Fibroblast of skin of right biceps (primary cell): ENCODE data around the gene SMAD1.
"Not testable (repeated sequence)": the region's sequence is repeated elsewhere in the genome, so short reads cannot be mapped to it uniquely, and the experiment has no call there.

Experiments
- DNase-seq: peaks from one replicate; pipeline ENCODE4 v3.0.0-alpha.2; 2013

The SMAD1 gene

DNA sequence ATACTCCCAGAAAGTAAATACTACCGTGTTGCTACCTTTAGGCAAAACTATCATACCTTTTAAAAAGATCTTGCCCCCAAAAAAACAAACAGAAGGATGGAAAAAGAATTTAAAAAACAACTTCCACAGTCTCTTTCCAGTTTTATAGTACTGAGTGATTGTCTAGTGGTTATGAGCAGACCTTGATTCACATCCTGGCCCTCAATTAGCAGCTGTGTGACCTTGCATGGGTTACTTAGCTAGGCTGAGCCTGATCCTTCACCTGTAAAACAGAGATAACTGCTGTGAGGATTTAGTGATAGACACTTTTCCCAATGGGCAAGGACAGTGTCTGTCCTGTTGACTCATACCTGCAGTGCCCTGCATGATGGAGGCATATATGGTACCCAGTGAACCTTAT is 49.0 kb downstream of the SMAD1 start:
- DNase-seq, result no peak

DNA sequence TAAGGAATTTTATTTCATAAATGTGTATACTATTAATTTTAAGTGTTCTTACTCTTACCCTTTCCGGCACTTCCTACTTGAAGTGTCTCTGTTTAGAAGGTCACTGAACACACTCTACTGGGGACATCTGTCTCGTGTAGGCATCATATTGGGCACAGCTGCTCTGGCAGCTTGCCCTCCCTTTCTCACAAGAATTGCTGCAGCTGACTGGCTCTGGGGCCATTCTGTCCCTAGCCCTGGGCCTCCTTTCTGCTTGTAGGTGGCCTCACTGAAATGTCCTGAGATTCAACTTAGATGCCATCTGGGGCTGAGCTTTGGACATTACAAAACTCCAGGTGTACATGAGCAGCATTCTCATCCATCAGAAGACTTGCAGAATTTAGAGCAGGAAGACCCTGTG is 49.6 kb downstream of the SMAD1 start:
- no peak for DNase-seq

DNA sequence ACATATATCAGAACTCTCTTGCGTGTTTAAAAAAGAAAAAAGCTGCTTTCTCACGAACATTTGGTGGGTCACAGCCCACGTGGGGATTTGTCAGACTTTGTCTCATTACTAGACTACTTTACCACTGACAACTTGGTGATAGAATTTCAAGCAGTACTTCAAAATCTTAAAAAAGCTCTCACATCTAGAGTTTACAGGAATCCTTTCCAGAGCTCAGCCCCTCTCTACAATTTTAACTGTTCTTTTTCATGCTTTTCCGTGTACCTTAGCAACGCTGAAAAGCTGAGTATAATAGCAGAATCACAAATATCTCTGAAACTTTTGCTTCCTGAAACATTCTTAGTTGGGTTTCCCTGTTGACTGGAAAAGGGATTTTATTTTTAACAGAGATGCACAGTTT is 50.2 kb downstream of the SMAD1 start:
- no peak for DNase-seq

DNA sequence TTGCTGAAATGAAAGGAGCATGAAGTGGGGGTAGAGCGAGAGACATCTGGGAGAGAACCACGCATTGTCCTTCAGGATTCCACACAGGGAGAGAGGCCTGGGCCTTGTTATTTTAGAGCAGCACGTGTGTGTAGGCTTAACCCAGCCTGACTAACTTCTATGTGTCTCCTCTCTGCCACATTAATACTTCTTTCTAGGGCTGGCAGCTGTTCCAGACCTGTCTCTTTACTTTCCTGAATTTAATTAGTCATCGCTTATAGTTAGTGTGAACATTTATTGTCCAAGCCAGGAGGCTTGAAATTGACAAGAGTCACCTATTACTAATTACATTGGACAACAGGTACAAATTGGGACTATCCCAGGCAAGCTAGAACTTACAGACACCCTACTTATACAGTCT is 51.3 kb downstream of the SMAD1 start:
- DNase-seq, result peak; percentile 32

DNA sequence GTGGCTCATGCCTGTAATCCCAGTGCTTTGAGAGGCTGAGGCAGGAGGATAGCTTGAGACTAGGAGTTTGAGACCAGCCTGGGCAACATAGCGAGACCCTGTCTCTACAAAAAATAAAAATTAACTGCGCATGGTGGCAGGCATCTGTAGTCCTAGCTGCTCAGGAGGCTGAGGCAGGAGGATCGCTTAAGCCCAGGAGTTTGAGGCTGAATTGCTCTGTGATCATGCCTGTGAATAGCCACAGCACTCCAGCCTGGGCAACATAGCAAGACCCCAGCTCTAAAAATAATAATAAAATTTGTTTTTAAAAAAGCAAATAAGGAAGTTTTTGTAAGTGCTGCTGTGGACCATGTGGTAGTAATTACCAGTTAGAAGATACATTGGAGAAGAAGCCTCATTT is 51.8 kb downstream of the SMAD1 start:
- not testable (repeated sequence) for DNase-seq

DNA sequence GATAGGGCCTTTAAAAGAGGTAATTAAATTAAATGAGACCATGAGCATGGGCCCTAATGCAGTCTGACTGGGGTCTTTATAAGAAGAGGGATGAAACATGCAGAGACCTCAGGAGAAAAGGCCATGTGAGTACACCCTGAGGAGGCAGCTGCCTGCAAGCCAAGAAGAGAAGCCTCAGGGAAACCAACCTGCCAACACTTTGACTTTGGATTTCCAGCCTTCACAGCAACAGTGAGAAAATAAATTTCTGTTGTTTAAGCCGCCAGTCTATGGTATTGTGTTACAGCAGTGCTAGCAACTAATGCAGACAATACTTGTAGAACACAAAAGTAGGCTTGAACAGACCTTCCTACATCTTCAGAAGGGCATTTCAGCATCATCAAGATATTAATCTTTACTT is 52.3 kb downstream of the SMAD1 start:
- no peak for DNase-seq

DNA sequence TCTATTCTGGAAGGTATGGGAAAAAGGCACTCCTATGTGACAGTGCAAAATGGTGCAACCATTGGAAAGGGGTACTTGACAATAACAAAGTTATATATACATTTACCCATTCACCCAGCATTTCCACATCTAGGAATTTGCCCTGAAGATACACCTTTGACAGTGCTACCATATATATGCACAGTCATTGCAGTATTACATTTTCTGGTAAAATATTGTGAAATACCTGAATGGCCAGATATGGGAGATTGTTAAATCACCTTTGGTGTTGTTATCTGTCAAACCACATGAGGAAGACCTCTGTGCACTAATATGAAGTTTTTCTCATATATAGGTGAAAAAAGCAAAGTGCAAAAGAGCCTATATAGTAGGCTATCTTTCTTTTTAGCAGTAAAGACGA is 53.5 kb downstream of the SMAD1 start:
- no peak for DNase-seq

DNA sequence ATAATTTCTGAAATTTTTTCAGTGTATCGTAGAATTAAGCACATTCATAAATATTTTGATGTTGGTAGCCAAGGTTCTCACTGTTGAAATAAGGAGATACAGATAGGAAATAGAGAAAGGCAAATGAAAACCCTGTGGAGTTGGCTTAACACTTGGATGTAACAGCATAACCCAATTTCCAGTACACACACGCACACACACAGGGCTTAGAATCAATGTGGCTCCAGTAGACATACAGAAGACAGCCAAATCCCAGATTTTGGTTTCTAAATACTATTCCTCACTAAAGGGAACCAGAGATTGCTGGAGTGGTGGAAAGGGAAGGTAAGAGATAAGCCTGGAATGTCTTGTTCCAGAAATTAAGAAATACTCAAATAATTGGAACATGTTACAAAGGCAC is 54.4 kb downstream of the SMAD1 start:
- no peak for DNase-seq

DNA sequence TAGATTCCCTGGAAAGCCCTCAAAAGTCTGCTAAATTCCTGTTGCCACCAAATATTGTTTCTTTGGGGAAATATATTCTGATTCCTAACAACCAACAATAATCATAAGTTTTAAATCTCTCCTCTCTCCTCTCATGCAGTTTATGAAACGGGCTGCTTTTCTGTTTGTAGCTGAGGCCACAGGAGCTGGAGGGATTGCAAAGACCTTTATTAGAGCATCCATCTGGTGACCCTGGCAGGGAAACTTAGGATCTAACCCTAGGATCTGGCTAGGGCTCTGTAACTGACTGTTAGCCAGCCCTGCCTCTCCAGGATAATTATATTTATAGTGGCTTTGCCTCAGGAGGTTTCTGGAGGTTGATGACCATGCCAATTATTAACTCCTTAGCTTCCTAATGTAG is 56.9 kb downstream of the SMAD1 start:
- DNase-seq, result no peak

DNA sequence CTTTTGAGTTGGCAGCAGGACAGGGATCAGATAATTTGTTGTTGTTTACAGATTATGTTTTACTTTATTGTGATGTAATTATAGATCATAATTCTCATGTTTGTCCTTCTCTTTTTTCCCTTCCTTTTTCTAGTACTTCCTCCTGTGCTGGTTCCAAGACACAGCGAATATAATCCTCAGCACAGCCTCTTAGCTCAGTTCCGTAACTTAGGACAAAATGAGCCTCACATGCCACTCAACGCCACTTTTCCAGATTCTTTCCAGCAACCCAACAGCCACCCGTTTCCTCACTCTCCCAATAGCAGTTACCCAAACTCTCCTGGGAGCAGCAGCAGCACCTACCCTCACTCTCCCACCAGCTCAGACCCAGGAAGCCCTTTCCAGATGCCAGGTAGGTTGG is 58.0 kb downstream of the SMAD1 start:
- no peak for DNase-seq

DNA sequence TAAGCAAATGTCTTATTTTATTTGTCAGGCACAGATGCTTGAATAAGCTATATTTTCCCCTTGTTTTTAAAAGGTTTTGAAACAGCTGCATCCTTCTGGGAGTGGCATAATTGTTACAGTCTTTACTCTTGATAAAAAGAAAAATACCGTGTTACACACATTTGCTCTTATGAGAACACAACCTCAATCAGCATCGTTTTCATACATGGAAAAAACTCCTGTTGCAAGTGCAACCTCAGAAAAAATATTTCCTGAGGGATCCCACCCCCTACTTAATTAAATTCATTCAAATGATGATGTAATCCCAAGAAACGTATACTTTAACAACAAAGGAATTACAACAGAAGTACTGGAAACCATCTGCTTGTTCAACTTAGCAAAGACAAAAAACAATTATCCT is 58.6 kb downstream of the SMAD1 start:
- peak; percentile 49 for DNase-seq

DNA sequence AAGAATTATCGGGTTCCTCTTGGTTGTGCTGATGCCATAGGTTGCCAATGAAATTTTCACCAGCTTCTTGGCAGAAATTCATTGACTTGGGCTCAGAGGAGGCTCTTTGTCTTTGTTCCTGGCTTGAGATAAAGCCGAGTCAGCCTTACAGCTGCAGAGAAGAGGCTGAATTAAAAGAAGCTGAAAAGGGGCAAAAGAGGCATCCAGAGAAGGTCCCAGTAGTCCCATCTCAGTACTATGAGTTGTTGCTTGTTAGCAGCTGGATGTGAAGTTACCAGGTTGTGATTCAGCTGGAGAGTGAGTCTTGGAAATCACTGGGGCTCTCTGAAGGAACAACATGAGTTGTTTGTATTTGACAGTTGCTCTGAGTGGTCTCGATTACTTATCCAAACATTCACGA is 59.7 kb downstream of the SMAD1 start:
- DNase-seq, result no peak

DNA sequence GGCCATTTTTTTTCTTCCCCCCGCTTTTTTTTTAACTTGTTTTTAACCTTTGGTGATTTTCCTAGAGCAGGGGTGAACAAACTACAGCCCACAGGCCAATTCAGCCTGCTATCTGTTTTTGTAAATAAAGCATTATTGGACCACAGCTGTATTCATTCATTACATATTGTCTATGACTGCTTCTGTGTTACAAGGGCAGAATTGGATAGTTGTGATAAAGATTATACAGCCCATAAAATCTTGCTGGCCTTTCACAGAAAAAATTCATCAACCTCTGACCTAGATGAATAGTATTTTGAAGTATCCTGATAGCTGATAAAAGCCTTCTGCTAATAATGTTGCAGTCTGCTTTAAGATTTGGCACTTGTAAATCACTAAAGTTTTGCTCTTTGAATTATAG is 63.4 kb downstream of the SMAD1 start:
- no peak for DNase-seq

DNA sequence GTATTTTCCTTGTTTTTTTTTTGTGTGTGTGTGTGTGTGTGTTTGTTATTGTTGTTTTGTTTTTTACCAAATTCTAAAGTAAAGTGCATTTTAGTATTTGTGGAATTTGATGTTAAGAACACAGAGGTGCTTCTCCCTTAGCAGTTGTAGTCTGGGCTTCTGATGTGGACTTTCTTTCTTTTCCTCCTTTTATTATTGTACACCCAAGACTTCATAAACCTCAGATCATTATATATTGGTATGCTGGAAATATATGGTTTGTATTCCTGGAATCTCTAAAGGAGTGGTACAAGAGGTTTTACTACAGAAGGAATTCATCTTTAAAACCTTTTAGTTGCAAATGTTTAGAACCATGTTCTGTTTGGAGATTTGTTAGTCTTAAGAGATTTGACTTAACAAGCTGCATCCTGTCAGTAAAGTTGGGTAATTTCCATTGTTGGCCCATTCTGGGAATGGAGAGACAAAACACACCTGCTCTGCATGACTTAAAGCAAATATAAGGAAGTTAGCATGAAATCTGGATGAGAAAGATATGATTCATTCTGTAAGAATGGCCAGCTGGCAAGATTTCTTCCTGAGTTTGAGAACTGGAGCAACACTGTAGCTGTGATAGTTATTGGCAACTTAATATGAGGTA is 64.0 kb downstream of the SMAD1 start:
- peak; percentile 84 for DNase-seq

DNA sequence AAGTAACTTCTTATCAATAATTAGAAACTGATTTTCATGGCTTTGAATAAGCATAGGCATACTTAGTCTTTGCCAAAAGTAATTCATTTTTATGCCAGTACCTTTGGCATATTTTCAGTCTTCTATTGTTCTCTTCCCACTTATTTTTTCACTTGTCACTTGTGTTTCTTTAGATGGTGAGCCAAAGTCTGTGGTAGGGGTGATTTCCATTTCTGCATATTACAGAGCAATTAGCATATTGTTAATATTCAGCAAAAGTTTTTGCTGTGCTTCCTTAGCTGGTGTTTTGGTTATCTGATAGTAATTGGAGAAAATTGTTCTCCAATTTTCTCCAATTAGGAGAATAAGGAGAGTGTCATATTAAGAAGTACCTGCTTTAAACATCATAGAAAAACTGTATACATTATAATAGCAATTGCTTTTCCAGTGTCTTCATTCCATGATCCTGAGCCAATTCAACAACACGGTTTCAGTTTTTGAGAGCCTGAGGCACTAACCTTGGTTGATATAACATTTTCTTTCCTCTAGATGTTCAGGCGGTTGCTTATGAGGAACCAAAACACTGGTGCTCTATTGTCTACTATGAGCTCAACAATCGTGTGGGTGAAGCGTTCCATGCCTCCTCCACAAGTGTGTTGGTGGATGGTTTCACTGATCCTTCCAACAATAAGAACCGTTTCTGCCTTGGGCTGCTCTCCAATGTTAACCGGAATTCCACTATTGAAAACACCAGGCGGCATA is 64.7 kb downstream of the SMAD1 start:
- no peak for DNase-seq

DNA sequence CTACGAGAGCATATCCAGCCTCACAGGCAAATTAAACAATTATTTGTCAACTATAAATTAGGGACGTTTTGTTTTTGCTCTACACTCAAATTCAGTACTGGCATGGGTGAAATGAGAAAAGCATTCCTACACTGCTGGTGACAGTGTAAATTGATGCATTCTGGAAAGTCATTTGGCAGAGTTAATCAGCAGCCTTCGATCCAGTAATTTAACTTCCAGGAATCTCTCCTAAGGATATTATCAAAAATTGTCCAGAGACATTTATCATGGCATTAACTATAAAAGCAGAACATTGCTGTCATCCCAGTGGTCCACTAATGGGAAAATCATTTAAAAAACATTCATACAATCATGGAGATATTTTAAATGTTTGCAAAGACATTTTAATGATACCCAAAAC is 70.0 kb downstream of the SMAD1 start:
- no peak for DNase-seq

DNA sequence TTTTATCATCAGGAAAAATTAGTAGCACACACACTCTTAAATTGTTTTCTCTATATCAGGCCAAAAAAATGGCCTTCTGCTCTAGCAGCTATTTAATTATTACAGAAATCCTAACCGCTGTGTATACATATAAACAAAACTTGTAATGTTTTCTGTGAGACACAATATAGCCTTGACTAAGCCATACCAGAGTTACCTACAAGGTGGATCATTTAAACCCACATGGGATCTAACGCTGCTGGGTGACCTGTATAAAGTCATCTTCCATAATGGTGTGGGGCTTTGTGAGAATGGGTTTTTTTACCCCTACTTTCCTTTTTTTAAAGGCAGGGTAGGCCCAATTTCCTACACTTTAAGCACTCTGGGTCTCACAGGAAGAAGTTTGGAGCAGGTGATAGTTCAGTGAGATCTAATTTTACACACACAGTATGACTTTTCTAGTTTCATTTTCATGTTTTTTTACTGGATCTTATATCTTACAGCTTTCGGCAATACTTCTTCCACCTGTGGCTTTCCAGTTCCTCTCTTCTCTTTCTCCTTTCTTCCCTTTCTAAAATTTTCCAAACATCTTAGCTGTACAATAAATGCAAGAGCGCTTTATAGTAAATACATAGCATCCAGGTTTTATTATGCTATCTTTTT is 70.6 kb downstream of the SMAD1 start:
- no peak for DNase-seq

DNA sequence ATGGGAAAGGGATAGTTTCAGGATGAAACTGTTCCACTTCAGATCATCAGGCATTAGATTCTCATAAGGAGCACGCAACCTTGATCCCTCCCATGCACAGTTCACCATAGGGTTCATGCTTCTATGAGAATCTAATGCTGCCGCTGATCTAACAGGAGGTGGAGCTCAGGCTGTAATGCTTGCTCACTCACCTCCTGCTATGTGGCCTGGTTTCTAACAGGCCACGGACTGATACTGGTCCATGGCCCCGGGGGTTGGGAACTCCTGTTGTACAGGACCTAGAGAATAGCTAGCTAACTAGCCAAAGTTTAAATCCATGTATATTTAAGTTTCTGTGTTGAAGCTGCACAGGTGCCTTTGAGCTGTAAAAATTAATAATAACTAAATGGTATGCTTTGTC is 71.7 kb downstream of the SMAD1 start:
- DNase-seq, result no peak

DNA sequence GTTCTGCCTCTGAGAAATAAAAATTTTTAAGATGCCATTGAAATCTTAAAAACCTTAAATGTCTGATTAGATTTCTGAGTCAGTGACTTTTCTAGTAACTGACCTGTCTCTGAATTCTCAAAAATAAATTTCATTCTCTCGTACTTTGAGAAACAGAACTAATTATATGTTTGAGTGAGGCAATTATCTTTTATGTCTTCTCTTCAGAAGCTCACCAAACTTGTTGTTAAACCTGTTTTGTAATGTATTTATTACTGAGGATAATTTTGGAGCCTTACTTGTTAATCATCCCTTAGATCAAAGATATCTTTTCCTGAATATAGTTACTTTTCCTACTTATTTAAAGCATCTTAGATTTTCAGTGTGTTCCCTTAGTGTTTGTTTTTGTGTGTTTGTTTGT is 73.0 kb downstream of the SMAD1 start:
- no peak for DNase-seq

DNA sequence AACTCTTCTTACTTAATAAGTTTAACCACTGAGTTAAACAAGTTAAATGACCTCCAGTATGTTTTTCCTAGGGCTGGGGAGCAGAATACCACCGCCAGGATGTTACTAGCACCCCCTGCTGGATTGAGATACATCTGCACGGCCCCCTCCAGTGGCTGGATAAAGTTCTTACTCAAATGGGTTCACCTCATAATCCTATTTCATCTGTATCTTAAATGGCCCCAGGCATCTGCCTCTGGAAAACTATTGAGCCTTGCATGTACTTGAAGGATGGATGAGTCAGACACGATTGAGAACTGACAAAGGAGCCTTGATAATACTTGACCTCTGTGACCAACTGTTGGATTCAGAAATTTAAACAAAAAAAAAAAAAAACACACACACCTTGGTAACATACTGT is 76.1 kb downstream of the SMAD1 start:
- peak; percentile 66 for DNase-seq

DNA sequence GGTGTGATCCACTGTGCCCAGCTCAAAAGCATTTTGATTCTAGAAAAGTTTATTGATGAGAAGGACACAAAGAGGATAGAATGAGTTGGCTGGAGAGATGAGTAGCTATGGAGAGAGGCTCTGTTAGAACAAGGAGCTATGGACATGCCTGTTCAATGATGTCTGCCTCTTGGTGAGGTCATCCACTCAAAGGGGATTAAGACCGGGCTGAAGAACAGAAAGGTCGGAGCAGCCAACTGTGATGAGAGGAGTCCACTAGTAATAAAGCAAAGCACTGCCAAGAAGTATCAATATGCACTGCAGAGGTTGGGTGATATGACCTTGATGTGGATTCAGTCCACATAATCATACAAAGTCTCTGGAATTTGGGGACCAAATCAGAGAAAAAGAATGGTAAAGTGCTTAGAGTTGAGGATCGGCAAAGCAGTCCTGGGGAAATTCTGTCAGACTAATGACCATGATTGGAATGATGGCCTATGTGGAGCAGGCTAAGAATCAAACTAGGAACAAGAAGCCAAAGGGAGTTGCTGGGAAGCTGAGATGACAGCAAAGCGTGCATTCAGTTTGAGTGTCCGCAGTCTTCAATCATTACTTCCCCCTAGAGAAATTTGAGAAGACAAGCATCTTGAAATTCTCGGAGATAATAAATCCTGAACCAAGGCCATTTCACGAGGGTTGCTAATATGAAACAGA is 81.8 kb downstream of the SMAD1 start:
- no peak for DNase-seq

DNA sequence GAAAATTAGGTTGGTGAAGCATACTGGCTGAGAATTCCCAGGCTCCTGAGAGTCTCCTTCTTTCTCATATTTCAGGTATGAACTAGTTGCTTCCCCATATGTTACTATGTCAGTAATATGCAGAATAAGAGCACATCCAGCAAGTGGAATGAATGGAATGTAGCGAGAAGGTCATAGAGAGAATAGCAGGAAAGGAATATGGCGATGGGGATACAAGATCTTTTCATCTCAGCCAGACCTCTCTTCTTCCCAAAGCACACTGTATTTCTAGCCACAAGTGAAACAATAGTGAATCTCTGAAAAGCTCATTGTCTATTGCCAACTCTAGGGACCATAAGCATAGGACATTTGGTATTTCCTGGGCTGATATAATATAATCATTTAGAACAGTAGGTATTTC is 82.9 kb downstream of the SMAD1 start:
- no peak for DNase-seq

DNA sequence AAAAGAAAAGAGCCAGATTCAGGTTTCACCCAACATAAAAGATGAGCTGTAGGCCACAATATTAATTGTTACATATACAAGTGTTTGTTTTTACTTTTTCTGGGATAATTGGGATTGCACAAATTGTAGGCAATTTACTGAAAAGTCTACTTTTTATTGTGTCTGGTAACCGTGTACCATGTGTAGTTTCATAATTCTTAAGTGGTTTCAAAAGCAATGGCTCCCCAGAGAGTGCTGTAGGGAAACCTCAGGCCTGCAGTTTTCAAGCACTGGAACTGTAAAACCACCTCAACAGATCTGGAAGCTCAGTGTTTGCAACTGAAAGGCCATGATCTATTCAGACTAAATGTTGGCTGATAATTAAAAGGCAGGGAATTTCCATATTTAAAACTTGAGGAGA is 83.7 kb downstream of the SMAD1 start:
- DNase-seq, result no peak
